Stimulated activated CD8-positive, alpha-beta memory T cell treated with anti-CD3 and anti-CD28 coated beads, Interleukin-12 subunit alpha, Interleukin-12 subunit beta, amount 100 ng/mL, for 24 hours (primary cell): ENCODE measurements around the gene VARS1.

Source experiments
- DNase-seq: peaks from one replicate; pipeline ENCODE4 v3.0.0-alpha.2; 2020; ENCODE audit errors: extremely low read depth

The VARS1 gene

DNA sequence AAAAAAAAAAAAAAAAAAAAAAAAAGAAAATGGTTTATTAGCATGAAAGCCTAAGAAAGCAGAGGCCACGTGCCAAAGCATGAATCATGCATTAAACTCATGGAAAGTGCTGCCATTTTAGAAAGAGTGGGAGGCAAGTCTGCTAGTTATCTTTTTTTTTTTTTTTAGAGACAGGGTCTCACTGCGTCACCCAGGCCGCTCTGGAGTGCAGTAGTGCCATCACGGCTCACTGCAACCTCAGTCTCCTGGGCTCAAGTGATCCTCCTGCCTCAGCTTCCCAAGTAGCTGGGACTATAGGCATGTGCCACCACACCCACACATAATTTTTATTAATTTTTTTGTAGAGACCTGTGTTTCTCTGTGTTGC is 23.6 kb downstream of the VARS1 start:
- DNase-seq, result no peak

DNA sequence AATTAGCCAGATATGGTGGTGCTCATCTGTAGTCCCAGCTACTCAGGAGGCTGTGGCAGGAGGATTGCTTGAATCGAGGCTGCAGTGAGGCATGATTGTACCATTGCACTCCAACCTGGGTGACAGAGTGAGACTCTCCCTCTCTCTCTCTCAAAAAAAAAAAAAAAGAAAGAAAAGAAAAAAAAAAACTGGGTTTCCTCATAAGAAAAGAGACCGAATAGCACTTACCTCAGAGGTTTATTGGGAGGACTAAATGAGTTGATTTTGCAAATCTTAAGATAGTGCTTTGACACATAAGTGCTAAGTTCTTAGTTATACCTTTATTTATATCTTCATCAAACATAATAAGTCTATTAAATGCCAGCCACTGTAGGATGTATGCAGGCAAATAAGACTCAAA is 24.7 kb downstream of the VARS1 start:
- no peak for DNase-seq

DNA sequence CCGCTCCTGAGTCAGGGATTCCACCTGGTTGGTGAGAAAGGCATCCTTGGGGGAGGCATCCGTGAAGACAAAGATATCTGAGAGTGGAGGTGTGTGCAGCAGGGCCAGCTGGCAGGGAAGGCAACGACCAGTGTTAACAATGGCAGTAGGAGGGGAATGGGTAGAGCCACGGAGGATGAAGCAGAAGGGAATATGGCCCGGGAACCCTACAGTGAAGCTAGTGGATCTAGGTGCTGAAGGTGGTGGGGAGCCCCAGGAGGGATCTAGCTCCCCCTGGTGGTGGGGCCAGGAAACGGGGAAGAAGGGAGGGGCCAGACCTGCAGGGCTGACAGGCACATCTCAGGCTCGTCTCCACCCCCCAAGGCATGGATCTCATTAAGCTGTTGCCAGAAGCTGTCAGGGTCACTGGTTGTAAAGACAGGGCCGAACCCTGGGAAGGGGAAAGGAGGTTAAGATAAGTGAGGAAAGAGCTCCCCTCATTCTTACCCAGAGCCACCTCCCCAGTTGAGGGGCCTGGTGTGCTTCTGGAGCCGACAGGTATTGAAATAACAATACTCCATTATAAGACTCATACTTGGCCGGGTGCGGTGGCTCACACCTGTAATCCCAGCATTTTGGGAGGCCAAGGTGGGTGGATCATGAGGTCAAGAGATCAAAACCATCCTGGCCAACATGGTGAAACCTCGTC is 25.7 kb downstream of the VARS1 start:
- DNase-seq, result peak; percentile 49

DNA sequence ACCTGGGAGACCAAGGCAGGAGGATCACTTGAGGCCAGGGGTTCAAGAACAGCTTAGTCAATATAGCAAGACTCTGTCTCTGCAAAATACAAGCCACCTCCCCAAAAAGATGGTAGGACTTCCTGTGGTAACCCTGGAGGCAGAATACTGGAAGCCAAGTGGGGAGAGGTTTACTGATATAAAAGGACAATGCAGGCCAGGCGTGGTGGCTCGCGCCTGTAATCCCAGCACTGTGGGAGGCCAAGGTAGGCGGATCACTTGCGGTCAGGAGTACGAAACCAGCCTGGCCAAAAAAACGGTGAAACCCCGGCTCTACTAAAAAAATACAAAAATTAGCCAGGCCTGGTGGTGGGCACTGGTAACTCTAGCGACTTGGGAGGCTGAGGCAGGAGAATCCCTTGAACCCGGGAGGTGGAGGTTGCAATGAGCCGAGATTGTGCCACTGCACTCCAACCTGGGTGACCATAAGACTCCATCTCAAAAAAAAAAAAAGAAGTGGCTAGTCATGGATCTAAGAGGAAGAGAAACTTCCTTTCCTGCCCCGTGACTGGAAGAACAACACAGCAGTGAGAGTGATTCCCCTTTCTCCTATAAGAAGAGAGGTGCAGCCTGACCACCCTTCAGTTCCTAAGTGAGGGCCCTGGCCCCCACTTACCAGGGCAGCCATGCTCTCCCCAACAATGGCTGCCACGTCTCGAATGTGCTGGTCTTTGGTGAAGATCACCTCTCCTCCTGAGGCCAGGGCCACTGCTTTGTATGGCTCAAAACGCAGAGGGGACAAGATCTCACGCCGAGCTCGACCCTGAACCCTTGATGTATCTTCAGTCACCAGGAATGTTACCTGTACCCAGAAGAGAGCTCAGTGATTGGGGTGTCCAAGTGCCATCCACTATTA is 26.9 kb downstream of the VARS1 start:
- DNase-seq, result no peak

DNA sequence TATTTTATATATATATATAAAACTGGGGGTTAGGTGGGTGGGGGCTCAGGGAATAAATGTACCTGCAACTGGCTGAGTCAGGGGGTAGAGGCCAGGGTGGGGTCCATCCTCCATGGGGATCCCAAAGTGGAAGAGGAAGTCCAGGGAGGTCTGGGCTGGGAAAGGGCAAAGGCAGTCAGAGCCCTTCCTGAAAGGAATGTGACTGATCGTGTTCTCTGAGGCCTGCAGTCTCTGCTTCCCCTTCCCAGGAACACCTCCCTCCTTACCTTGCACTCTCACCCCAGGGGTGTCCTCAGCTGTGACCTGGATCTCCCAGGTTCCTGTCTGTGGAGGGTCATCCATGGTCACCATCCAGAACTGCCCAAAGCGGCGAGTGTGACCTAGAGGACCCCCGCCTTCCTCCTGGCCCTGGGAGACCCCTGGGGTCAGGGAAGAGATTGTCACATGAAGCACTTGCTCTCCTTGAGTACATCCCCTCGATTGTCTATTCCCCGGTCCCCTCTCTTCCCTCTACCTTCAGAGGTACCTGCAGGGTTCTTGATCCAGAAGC is 28.4 kb downstream of the VARS1 start:
- DNase-seq, result no peak

DNA sequence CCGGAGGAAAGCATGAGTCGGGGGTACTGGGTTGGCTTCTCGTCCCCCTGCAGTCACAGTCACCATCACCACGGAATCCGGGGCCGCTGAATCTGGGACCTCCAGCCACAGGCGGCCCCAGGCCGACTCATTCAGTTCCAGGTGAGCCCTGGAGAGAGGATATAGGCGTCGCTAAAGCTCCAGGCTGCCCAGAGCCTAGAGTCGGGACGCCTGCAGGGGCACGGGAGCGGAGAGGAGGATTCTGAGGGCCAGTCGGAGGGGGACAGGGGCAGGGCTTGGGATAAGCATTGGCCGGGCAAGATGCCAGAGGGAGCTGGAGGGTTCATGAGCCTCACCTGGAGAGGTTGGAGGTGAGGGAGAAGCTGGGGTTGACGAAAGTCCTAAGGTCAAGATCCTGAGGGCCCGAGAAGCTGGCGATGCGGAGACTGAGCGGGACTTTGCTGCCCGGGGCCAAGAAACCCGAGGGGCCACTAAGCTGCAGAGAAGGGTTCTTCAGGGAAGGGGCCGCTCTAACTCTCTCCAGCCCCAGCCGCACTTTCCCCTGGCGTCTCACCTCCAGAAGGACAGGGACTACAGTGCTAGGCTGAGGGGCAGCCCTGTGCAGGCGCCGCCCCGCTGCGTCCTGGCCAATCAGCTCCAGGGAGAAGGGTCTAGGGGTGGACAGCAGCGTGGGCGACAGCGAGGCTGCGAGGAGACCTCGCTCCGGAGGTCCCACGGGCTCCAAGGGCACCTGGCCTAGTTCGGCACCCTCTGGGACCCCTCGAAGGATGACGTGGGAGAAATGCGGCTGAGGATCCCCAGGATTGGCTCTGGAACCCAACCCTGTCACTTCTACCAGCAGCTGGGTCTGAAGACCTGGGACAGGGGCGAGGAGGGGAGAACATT is 29.4 kb downstream of the VARS1 start:
- no peak for DNase-seq

DNA sequence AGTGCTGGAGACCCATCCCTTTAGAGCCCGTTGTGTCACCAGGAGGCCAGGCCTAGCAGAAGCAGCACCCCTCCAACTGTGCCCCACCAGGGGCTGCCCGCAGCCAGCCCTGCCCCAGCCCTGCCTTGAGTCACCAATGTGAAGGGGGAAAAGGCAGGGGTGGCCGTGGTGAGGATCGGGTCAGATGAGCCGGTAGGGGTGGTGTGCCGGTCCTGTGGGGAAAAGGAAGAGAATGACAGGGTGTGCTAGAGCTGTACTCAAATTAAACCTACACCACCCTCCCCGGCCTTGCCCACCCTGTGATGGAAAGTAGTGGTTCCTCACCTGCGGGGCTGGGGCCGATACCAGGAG is 30.0 kb downstream of the VARS1 start:
- no peak for DNase-seq

DNA sequence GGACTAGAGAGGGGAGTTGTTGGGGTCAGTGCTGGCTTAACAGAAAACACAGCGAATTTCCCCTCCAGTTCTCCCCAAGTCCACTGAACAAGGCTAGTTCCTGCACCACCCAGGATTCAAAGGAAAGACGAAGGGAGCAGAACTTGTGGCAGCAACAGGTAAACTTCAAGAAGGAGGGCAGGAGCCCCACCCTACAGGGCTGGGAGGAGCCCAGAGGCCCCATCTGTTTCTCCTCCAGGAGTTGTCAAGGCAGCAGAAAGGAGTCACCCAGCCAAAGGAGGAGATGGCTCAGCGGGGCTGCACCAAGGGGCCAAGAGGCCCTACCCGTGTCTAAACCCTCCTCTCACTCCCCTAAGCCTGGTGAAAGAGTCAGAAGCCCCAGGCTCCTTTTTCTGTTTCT is 31.4 kb downstream of the VARS1 start:
- DNase-seq, result no peak

DNA sequence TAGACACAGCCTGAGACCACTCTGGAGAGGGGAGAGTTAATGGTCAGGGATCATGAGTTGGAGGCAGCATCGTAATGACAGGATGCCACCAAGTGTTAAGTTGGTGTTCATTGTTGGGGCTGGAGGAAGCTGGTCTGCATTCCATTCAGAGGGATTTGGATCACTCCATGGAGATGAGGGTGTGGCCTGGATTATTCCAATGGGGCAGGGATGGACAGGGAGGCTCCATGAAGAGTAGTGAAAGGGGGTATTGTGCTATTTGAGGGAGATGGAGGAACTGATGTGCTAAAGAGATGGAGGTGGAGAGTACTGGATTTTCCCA is 32.0 kb downstream of the VARS1 start:
- DNase-seq, result no peak

DNA sequence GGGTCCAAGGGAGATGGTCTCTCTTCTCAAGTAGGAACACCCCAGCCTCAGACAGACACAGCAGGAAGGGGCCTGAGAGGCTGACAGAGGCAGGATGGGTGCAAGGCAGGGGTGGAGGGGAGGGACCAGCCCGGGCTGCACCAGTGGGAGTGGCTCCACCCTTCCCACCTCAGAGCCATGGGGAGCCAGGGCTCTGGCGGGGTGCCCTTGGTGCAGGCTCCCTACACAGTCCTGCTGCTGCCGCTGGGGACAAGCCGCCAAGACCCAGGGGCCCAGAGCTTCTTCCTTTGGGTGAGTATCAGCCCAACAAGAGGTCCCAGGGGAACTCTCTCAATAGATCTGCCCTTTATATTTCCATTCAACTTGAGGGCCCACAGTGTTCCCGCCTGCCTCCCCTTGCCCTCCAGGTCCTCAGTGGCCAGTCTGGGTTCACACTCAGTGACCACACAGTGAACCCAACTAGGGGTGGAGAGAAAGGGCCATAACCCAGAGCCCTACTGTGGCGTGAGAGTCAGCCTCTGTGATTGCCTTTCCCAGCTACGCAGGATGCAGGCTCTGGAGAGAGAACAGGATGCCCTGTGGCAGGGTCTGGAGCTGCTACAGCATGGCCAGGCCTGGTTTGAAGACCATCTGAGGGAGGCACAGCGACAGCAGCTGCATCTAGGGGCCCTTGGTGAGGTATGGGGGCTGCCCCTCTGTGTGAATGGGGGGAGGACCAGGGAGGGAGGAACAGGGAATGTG is 32.5 kb downstream of the VARS1 start:
- DNase-seq, result no peak

DNA sequence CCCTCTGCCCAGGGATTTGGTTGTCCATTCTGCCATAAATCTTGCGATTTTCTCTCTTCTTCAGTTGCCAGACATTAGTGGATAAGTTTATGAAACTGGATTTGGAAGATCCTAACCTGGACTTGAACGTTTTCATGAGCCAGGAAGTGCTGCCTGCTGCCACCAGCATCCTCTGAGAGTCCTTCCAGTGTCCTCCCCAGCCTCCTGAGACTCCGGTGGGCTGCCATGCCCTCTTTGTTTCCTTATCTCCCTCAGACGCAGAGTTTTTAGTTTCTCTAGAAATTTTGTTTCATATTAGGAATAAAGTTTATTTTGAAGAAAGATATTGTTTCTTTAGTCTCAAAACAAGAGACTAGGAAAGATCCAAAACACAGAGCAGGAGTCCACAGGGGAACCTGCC is 33.2 kb downstream of the VARS1 start, which contains the start of gene SAPCD1:
TSS of gene SAPCD1 (plus strand) at position 301 of the 400 bp plus-strand sequence. CDS start 399 bp downstream, outside the sequence.
- no peak for DNase-seq

DNA sequence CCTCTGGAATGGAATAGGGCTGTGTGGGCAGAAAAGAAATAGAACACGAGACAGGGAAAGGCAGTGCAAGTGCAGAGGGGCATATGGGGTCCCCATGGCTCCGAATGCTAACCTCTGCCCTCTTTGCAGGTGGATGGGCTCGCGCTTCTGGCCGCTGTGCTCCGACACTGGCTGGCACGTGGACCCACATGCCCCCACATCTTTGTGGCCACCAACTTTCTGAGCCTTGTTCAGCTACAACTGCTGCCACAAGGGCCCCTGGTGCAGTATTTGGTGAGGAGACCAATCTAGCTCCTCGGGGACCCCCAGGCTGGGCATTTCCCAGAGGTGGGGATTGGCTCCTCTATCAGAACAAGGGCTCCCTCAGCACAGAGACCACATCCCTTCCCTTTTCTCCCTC is 34.2 kb downstream of the VARS1 start:
- no peak for DNase-seq

DNA sequence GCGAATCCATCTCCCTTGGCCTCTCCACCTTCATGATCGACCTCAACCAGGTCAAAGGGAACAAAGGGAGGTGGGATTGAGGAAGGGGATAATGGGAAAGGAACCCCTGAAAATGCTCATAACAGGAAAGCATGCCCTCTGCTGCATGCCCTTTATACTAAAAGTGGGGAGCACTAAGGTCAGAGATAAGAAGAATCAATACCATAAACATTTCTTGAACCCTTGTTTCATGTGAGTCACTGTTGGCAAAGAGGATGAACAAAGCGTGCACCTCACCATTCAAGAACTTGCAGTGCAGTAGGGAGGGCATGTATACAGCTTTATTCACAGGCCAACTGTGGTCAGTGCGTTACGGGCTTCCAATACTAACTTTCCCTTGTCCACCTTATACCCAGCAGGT is 34.8 kb downstream of the VARS1 start:
- DNase-seq, result no peak

DNA sequence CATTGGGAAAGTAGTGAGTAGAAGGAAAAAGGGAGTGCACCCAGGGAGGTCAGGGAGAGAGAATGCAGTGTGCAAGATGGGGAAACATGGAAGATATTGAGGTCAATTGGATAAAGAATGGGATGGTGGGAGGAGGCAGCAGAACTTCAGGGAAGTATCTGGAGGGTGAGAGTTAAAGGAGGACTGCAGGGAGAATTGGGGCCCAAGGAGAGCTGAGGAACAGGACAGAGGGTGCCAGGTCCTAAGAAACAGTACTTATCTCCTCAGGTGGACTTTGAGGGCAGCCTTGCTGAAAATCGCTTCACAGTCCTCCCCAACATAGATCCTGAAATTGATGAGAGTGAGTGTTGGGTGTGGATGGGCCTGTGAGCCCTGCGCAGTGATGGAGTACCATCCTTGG is 37.3 kb downstream of the VARS1 start:
- no peak for DNase-seq

DNA sequence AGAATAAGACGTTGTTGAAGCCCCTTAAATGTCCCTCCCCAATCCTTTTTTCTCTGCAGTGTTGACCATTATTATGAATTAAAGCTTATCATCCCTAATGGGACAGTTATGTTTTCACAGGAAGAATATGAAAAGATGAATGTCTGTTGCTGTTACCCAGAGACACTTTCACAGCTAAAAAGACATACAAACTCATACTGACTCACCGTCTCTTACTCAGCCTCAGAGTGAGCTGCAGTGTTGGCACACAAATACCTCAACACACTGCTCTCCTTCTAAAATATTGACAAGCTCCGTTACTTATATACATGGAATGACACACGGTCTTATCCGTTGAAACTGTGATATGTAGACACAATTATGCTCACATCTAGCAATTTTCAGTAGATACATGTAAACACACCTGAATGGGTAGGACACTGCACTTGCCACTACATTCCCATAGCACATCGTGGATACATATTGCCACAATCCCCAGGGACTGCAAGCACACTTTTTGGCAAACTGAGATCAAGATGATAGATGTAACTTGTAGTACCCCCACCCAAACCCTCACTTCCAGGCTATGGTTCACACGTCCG is 42.7 kb downstream of the VARS1 start:
- DNase-seq, result no peak

DNA sequence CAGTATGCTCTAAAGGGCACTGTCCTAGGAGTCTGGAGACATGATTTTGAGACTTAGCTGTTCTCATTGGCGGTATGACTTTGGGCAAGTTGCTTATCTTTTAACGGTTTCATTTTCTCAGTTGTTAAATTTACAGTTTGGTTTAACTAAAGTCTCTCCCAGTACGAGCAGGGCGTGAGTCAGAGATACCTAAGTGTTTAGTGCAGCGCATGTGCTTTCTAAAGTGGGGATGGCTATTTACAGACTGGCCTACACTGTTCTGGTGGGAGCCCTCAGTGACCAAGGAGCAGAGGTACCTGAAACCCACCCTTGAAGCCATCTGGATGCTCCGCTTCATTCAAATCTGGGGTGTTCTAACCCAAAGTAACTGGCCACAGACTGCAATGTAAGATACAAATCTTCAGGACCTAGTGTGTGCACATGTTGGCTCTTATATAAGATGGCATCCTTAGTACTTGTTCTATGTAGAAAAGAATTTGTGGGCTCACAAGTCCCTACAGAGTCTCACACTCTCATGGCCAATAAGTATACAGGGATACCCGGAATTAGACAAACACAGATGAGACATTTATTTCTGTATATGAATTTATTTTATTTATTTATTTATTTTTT is 45.0 kb downstream of the VARS1 start:
- DNase-seq, result no peak

DNA sequence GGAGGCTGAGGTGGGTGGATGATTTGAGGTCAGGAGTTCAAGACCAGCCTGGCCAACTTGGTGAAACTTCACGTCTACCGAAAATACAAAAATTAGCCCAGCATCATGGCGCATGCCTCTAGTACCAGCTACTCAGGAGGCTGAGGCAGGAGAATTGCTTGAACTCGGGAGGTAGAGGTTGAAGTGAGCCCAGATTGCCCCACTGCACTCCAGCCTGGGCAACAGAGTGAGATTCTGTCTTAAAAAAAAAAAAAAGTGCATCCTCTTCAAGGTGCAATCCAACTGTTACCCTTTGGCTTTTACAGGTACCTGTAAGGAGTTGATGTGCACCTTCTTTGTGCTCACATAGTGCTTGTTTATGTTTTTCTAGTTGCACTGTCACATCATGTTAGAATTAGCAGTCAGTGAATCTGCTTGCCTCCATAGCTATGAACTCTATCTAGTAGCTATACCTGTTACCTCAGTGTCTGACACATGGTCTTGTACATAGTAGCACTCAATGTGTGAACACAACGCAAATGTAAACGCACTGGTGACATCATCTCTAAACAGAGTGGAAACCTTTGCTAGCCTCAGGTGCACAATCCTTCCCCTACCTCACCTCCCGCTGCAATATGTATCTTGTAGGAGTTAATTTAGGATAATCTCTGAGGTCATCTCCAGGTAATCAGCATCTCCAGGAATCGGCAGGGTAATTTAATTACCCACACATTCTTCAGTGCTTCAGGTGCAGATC is 46.1 kb downstream of the VARS1 start:
- no peak for DNase-seq
